ENCODE data around the gene MALT1. TPM values are rescaled to one million over a fixed set of nuclear protein-coding genes. Genes with fewer than 3 reads are reported as not detected.

Gene MALT1
- total RNA-seq, 1 donor from 2014 or later, result 29.7 TPM

GRCh38 chr18:58727776-58728500, 56.7 kb downstream of the MALT1 start:
- H3K4me1 Mint-ChIP-seq (ENCODE audit: unreplicated experiment), result peaks cover 8% of the 10 kb centered on the region
- no peak for DNase-seq (ENCODE audit: extremely low spot score, unreplicated experiment)
- H3K27me3 Mint-ChIP-seq, result no peaks in the 10 kb centered on the region
- H3K4me3 Mint-ChIP-seq, result no peak overlapping the region
- peaks cover 25% of the 10 kb centered on the region for H3K36me3 Mint-ChIP-seq
- no peaks in the 10 kb centered on the region for H3K9me3 Mint-ChIP-seq
- TF ChIP-seq CTCF (conservative IDR thresholded peaks at IDR 0.05), result no peak
- peak overlapping the region; percentile 29 for H3K27ac Mint-ChIP-seq

- peaks cover 8% of the 10 kb centered on the region for H3K4me1 Mint-ChIP-seq (ENCODE audit: unreplicated experiment)
- TF ChIP-seq CTCF (conservative IDR thresholded peaks at IDR 0.05), result no peak
- no peak for DNase-seq (ENCODE audit: extremely low spot score, unreplicated experiment)
- H3K9me3 Mint-ChIP-seq, result no peaks in the 10 kb centered on the region
- no peaks in the 10 kb centered on the region for H3K27me3 Mint-ChIP-seq
- H3K4me3 Mint-ChIP-seq, result no peak overlapping the region
- H3K27ac Mint-ChIP-seq, result no peak overlapping the region
- H3K36me3 Mint-ChIP-seq, result peaks cover 26% of the 10 kb centered on the region
Observed at GRCh38 chr18:58728719-58729118, 57.5 kb downstream of the MALT1 start.

DNA sequence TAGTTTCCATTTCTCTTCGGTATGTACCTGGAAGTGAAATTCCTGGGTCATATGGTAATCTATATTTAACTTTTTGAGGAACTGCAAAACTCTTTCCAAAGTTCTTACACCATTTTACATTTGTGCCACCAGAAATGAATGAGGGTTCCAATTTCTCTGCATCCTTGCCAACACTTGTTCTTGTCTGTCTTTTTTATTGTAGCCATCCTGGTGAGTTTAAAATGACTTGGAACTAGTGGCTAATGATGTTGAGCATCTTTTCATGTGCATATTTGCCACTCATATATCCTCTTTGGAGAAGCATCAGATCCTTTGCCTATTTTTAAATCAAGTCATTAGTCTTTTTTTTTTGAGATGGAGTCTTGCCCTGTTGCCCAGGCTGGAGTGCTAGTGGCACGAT, 59.4 kb downstream of the MALT1 start:
- peaks cover 28% of the 10 kb centered on the region for H3K36me3 Mint-ChIP-seq
- H3K4me3 Mint-ChIP-seq, result no peak overlapping the region
- no peaks in the 10 kb centered on the region for H3K27me3 Mint-ChIP-seq
- no peak for TF ChIP-seq CTCF (conservative IDR thresholded peaks at IDR 0.05)
- H3K4me1 Mint-ChIP-seq (ENCODE audit: unreplicated experiment), result peaks cover 8% of the 10 kb centered on the region
- H3K9me3 Mint-ChIP-seq, result no peaks in the 10 kb centered on the region
- DNase-seq (ENCODE audit: extremely low spot score, unreplicated experiment), result no peak
- no peak overlapping the region for H3K27ac Mint-ChIP-seq

GRCh38 chr18:58732471-58732870, 61.2 kb downstream of the MALT1 start:
- H3K9me3 Mint-ChIP-seq, result no peaks in the 10 kb centered on the region
- no peaks in the 10 kb centered on the region for H3K27me3 Mint-ChIP-seq
- no peak overlapping the region for H3K4me3 Mint-ChIP-seq
- peaks cover 34% of the 10 kb centered on the region for H3K36me3 Mint-ChIP-seq
- no peak for DNase-seq (ENCODE audit: extremely low spot score, unreplicated experiment)
- TF ChIP-seq CTCF (conservative IDR thresholded peaks at IDR 0.05), result no peak
- H3K4me1 Mint-ChIP-seq (ENCODE audit: unreplicated experiment), result no peaks in the 10 kb centered on the region
- no peak overlapping the region for H3K27ac Mint-ChIP-seq

- Mint-ChIP-seq H3K4me3 (no peak overlapping the region), H3K27ac (no peak overlapping the region), H3K4me1 (ENCODE audit: unreplicated experiment) (no peaks in the 10 kb centered on the region), H3K9me3 (no peaks in the 10 kb centered on the region), H3K27me3 (no peaks in the 10 kb centered on the region), H3K36me3 (peaks cover 36% of the 10 kb centered on the region)
- TF ChIP-seq CTCF (conservative IDR thresholded peaks at IDR 0.05), result no peak
- no peak for DNase-seq (ENCODE audit: extremely low spot score, unreplicated experiment)
Observed at GRCh38 chr18:58733866-58734265, 62.6 kb downstream of the MALT1 start.

Measured in type B pancreatic cell (in vitro differentiated cells).